ENCODE data around the gene PTGFRN.

GRCh38 chr1:116909512-116910378, at the start of gene PTGFRN:
- TF ChIP-seq CTCF (IDR thresholded peaks at IDR 0.05; ENCODE audit: insufficient read depth, low read length), result no peak
- no peak for TF ChIP-seq GABPA (IDR thresholded peaks at IDR 0.05; ENCODE audit: low read depth)
- TF ChIP-seq POLR2AphosphoS5 (IDR thresholded peaks at IDR 0.05; ENCODE audit: low read depth), result no peak
